OCI-M1 (cell line): ENCODE measurements around the gene MEX3B.
A peak's percentile ranks its signal among the peaks of the same experiment; 100 is the strongest.
"Not testable (repeated sequence)": the region's sequence is repeated elsewhere in the genome, so short reads cannot be mapped to it uniquely, and the experiment has no call there.

ENCODE experiments used
- DNase-seq: peaks from one replicate; lab custom pipeline; 2025; lab: John Stamatoyannopoulos, UW

Gene MEX3B

GRCh38 chr15:82005239-82005638 lies 40.6 kb downstream of the MEX3B start:
- no peak for DNase-seq

GRCh38 chr15:82003916-82004315 lies 41.9 kb downstream of the MEX3B start:
- peak; percentile 14 for DNase-seq

GRCh38 chr15:81995081-81995480 lies 50.7 kb downstream of the MEX3B start:
- DNase-seq = not testable (repeated sequence)

GRCh38 chr15:81992523-81992922 lies 53.3 kb downstream of the MEX3B start:
- no peak for DNase-seq
